Measurements from ENCODE around the gene COL4A1. TPM values are rescaled to one million over a fixed set of nuclear protein-coding genes. Genes with fewer than 3 reads are reported as not detected.

COL4A1 gene
- total RNA-seq, 4 donors from 2014 or later: 278 to 618 (median 440) TPM

DNA sequence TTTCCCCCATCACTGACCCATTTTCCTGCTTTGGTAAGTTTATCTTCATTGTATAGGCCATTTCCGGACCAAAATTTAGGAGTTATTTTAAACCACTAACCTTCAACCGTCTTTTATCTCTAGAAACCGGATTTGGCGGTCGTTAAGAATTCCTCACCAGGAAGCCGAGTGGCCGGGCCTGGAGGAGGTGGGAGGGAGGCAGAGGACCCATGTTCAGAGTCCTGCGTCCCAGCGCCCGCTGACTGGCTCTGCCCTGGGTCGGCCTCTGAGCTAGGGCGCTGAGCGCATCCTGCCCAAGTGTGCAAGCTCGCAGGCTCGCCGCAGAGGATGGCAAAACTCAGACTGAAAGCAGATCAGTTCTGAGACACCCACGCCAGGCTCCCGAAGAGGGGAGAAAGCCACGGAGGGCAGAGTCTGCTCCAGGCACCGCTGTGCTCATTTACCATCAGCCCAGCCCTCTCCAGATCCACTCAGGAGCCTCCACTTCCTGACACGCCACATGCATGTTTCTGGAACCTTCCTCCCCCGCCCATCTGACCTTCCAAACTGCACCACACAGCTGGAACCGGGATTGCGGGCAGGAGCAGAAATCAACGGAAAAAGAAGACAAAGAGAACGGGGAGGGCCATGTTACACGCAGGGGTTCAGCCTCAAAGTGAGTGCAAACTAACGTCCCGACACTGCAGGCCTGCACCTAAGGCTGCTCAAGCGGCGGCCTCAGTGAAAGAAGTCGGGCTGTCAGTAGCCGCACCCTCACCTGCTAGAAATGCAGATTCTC is 8.3 kb downstream of the COL4A1 start:
- 39 to 45% methylated on average over 9 to 13 of the region's 33 CpGs for whole genome bisulfite sequencing, 2 donors (ENCODE audit: low coverage in 1 of 2)
- peaks cover 0 to 7% of the 10 kb centered on the region in 2 donors for H3K36me3 ChIP-seq
- TF ChIP-seq POLR2A (IDR thresholded peaks at IDR 0.05): no peak
- no peak for TF ChIP-seq EP300 (IDR thresholded peaks at IDR 0.05)
- TF ChIP-seq, protein P1, sequence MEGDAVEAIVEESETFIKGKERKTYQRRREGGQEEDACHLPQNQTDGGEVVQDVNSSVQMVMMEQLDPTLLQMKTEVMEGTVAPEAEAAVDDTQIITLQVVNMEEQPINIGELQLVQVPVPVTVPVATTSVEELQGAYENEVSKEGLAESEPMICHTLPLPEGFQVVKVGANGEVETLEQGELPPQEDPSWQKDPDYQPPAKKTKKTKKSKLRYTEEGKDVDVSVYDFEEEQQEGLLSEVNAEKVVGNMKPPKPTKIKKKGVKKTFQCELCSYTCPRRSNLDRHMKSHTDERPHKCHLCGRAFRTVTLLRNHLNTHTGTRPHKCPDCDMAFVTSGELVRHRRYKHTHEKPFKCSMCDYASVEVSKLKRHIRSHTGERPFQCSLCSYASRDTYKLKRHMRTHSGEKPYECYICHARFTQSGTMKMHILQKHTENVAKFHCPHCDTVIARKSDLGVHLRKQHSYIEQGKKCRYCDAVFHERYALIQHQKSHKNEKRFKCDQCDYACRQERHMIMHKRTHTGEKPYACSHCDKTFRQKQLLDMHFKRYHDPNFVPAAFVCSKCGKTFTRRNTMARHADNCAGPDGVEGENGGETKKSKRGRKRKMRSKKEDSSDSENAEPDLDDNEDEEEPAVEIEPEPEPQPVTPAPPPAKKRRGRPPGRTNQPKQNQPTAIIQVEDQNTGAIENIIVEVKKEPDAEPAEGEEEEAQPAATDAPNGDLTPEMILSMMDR (IDR thresholded peaks at IDR 0.05): no peak
- TF ChIP-seq POLR2AphosphoS5 (IDR thresholded peaks at IDR 0.05): no peak
- peak overlapping the region in 1 of 2 donors; percentile 33 for H3K4me3 ChIP-seq
- no peak for ATAC-seq
- H3K4me1 ChIP-seq: peaks cover 41 to 99% (median 48%) of the 10 kb centered on the region in 3 donors
- H3K27me3 ChIP-seq: no peaks in the 10 kb centered on the region
- H3K9me3 ChIP-seq: no peaks in the 10 kb centered on the region
- H3K27ac ChIP-seq: peak overlapping the region; percentile 12 to 99 (median 86)

DNA sequence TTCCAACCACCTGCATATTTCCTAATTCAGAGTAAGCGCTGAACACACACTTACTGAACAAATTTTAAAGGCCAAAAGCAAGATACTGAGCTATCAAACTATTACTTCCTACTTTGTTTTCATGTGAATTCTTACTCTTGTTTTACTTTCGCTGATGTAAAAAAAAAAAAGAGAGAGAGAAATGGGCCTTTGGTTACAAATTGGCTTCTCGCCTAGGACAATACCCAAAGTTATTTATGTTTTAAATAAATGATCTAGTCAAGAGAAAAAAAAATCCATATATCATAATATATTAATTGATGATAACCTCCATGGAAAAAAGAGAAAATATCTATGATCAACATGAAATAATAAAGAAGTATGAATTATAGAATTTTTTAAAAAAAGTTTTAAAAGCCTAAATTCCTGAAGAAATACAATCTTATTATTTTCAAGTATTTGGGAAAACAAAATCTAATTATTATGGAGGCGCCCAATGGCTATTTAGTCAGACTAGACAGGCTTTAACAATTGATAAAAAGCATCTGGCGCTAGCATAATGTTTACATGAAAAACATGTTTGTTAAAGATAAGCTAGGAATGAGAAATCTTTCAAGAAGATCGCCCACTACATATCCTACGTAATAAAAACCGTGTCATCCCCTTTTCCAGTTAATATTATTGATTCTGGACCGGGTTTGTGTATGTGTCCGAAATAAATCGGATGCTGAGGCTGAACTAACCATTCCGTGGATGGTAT is 9.0 kb downstream of the COL4A1 start:
- Histone ChIP-seq H3K27me3 (no peaks in the 10 kb centered on the region), H3K36me3 (peaks cover 0 to 7% of the 10 kb centered on the region in 2 donors), H3K4me3 (peak overlapping the region in 1 of 2 donors; percentile 33), H3K27ac (peak overlapping the region; percentile 12 to 99 (median 86)), H3K9me3 (no peaks in the 10 kb centered on the region), H3K4me1 (peaks cover 41 to 99% (median 43%) of the 10 kb centered on the region in 3 donors)
- TF ChIP-seq POLR2A (IDR thresholded peaks at IDR 0.05) (no peak), EP300 (IDR thresholded peaks at IDR 0.05) (no peak), POLR2AphosphoS5 (IDR thresholded peaks at IDR 0.05) (no peak)
- TF ChIP-seq, protein P1 (IDR thresholded peaks at IDR 0.05): no peak
- WGBS, 2 donors (ENCODE audit: low coverage in 1 of 2): 56 to 67% methylated on average over 12 of the region's 12 CpGs
- ATAC-seq: no peak

DNA sequence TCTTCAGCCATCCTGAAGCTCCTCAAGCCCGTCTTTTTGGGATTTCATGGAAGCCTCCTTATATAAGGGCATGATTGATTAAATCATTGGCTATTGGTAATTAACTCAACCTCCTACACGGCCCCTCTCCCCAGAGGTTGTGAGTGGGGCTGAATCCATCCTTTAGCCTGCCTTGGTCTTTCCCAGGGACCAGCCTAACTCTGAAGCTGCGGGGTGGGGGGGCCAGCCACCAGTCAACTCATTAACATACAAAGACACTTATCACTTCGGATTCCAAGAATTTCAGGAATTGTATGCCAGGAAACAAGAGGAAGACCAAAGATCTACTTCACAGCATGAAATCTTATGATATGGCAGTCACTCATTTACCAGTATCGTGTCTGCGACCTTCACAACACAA is 9.9 kb downstream of the COL4A1 start:
- peaks cover 41 to 99% (median 41%) of the 10 kb centered on the region in 3 donors for H3K4me1 ChIP-seq

DNA sequence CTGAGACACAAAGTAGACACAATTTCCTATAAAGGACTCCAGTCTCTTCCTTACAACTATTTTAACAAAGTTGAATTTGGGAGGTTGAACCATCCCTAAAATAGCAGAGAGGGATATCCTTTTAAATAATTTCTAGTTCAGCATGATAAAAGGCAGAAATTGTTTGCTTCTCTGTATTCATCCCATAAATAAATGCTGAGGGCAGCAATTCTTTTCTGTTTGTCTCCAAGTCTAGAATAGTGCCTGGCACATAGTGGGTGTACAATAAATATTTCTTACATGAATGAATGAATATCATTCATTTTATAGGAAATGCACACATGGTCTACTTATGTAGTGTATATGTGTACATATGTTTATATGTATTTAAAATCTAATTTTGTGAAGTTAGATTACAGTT is 12.3 kb downstream of the COL4A1 start:
- no peak for ATAC-seq
- H3K36me3 ChIP-seq: peaks cover 0 to 13% of the 10 kb centered on the region in 2 donors
- peak overlapping the region in 3 of 4 donors; percentile 55 to 99 (median 82) for H3K27ac ChIP-seq
- H3K4me3 ChIP-seq: no peak overlapping the region
- TF ChIP-seq EP300 (IDR thresholded peaks at IDR 0.05) (no peak), POLR2A (IDR thresholded peaks at IDR 0.05) (no peak), POLR2AphosphoS5 (IDR thresholded peaks at IDR 0.05) (no peak)
- TF ChIP-seq, protein P1 (IDR thresholded peaks at IDR 0.05): no peak
- H3K9me3 ChIP-seq: no peaks in the 10 kb centered on the region
- peaks cover 21 to 98% (median 33%) of the 10 kb centered on the region in 3 donors for H3K4me1 ChIP-seq
- H3K27me3 ChIP-seq: no peaks in the 10 kb centered on the region

More for the DNA sequence above, 9.9 kb downstream of the COL4A1 start:
- Histone ChIP-seq H3K9me3 (no peaks in the 10 kb centered on the region), H3K4me3 (no peak overlapping the region), H3K36me3 (peaks cover 0 to 7% of the 10 kb centered on the region in 2 donors), H3K27me3 (no peaks in the 10 kb centered on the region), H3K27ac (peak overlapping the region; percentile 22 to 99 (median 79))
- TF ChIP-seq EP300 (IDR thresholded peaks at IDR 0.05): no peak
- TF ChIP-seq, protein P1 (IDR thresholded peaks at IDR 0.05): no peak
- TF ChIP-seq POLR2A (IDR thresholded peaks at IDR 0.05): no peak
- TF ChIP-seq POLR2AphosphoS5 (IDR thresholded peaks at IDR 0.05): no peak
- WGBS, 2 donors (ENCODE audit: low coverage in 1 of 2): 68 to 88% methylated on average over 5 of the region's 6 CpGs
- no peak for ATAC-seq

All from gastroesophageal sphincter (tissue), 4 donors.